Measurements from ENCODE around the gene MYH14.

DNA sequence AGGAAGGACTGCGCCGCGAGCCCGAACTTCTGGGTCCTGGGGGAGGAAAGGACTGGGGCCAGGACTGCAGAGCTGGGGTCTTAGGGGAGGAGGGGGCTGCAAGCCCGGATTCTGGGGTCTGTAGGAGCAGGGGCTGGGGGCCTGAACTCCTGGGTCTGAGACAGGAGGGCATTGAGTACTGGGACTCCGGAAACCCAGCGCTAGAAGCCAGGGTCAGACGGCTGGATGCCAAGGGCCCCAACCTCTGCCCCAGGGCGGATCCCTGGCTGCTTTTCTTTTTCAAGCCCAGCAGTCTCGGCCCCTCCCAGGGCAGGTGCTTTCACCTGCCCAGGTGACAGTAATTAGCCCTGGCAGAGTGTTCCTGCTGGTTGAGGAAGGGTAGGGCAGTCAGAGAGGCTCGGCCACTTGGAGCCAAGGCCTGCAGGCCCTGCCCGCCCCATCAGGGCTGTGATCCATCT, 2.3 kb downstream of the MYH14 start:
- TF ChIP-seq, protein P1, sequence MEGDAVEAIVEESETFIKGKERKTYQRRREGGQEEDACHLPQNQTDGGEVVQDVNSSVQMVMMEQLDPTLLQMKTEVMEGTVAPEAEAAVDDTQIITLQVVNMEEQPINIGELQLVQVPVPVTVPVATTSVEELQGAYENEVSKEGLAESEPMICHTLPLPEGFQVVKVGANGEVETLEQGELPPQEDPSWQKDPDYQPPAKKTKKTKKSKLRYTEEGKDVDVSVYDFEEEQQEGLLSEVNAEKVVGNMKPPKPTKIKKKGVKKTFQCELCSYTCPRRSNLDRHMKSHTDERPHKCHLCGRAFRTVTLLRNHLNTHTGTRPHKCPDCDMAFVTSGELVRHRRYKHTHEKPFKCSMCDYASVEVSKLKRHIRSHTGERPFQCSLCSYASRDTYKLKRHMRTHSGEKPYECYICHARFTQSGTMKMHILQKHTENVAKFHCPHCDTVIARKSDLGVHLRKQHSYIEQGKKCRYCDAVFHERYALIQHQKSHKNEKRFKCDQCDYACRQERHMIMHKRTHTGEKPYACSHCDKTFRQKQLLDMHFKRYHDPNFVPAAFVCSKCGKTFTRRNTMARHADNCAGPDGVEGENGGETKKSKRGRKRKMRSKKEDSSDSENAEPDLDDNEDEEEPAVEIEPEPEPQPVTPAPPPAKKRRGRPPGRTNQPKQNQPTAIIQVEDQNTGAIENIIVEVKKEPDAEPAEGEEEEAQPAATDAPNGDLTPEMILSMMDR (conservative IDR thresholded peaks at IDR 0.05; ENCODE audit: low read depth, low read length): no peak
- no peak for TF ChIP-seq EZH2 (IDR thresholded peaks at IDR 0.05; ENCODE audit: borderline replicate concordance, low read depth, low read length, poor library complexity, severe bottlenecking)

Measured in A673 (cell line).